ENCODE data around the gene LRRK2.
A peak's percentile ranks its signal among the peaks of the same experiment; 100 is the strongest.

Gene LRRK2

DNA sequence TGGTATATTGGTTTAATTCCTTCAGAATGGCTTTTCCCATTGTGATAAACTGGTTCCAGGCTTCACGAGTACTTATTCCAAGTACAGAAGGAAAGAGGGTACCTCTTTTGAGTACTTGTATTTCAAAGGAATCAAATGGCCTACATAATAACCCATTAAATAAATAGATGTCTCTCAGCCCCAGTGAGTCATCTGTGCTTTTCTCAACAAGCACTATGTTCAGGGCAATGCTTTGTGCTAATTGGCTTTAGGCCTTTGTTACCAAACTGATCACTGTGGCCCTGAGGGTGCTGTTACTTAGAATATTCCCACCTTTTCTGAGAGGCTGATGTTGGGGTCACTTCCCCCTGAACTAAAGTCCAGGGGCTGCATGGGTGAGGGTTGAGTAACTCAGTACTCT, 107.1 kb downstream of the LRRK2 start:
- Histone ChIP-seq H3K9me3 (ENCODE audit: insufficient read depth, low read length, severe bottlenecking) (no peaks in the 10 kb centered on the region), H3K27me3 (ENCODE audit: insufficient read depth, low read length, poor library complexity) (no peaks in the 10 kb centered on the region), H3K4me3 (ENCODE audit: low read depth in 1 of 2, low read length in 2 of 2) (no peak overlapping the region), H3K79me2 (ENCODE audit: insufficient read depth, low read length) (no peaks in the 10 kb centered on the region), H3K27ac (ENCODE audit: low read length) (no peak overlapping the region), H4K20me1 (ENCODE audit: insufficient read depth, low read length) (no peaks in the 10 kb centered on the region), H3K9ac (ENCODE audit: low read depth, low read length) (no peak overlapping the region), H3K36me3 (ENCODE audit: insufficient read depth, low read length) (no peaks in the 10 kb centered on the region), H2AFZ (ENCODE audit: low read depth, low read length) (no peak overlapping the region), H3K4me1 (ENCODE audit: insufficient read depth, low read length) (no peaks in the 10 kb centered on the region), H3K4me2 (ENCODE audit: insufficient read depth, low read length) (no peak overlapping the region)
- TF ChIP-seq EZH2 (IDR thresholded peaks at IDR 0.05; ENCODE audit: borderline replicate concordance, low read depth, low read length, severe bottlenecking) (no peak), CTCF (IDR thresholded peaks at IDR 0.05; ENCODE audit: borderline replicate concordance, extremely low read depth, low read length, poor library complexity, severe bottlenecking) (no peak)
- ATAC-seq (ENCODE audit: insufficient read depth, low read depth) (no peak), DNase-seq (no peak)

DNA sequence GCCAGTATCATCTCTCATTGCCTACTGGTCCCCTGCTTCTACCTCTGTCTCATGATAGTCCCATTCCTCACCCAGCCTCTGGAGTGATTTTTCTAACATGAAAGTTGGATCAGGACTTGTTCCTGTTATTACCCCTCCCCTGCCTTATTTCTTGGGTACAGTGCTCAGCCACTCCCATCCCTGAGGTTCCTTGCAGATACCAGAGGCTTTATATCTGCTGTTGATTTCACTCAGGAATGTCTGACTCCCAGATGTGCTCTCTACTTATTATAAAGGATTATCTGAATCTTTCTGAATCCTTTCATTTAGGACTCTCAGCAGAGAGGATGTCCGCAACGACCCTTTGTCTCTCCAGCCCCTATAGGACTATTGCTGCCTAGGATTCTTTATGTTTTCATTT, 111.2 kb downstream of the LRRK2 start:
- no peak for ATAC-seq (ENCODE audit: insufficient read depth, low read depth)
- no peak overlapping the region for H3K4me3 ChIP-seq (ENCODE audit: low read depth in 1 of 2, low read length in 2 of 2)
- H3K27ac ChIP-seq (ENCODE audit: low read length): no peak overlapping the region
- no peak for DNase-seq
- H3K9ac ChIP-seq (ENCODE audit: low read depth, low read length): no peak overlapping the region
- TF ChIP-seq EZH2 (IDR thresholded peaks at IDR 0.05; ENCODE audit: borderline replicate concordance, low read depth, low read length, severe bottlenecking): no peak
- no peak for TF ChIP-seq CTCF (IDR thresholded peaks at IDR 0.05; ENCODE audit: borderline replicate concordance, extremely low read depth, low read length, poor library complexity, severe bottlenecking)
- H4K20me1 ChIP-seq (ENCODE audit: insufficient read depth, low read length): no peaks in the 10 kb centered on the region
- no peaks in the 10 kb centered on the region for H3K27me3 ChIP-seq (ENCODE audit: insufficient read depth, low read length, poor library complexity)
- H3K4me2 ChIP-seq (ENCODE audit: insufficient read depth, low read length): no peak overlapping the region
- H3K4me1 ChIP-seq (ENCODE audit: insufficient read depth, low read length): no peaks in the 10 kb centered on the region
- no peaks in the 10 kb centered on the region for H3K9me3 ChIP-seq (ENCODE audit: insufficient read depth, low read length, severe bottlenecking)
- no peaks in the 10 kb centered on the region for H3K36me3 ChIP-seq (ENCODE audit: insufficient read depth, low read length)
- H3K79me2 ChIP-seq (ENCODE audit: insufficient read depth, low read length): no peaks in the 10 kb centered on the region
- H2AFZ ChIP-seq (ENCODE audit: low read depth, low read length): no peak overlapping the region

GRCh38 chr12:40336573-40337199, 111.9 kb downstream of the LRRK2 start:
- H3K4me3 ChIP-seq (ENCODE audit: low read depth in 1 of 2, low read length in 2 of 2): no peak overlapping the region
- no peak for DNase-seq
- no peak overlapping the region for H3K9ac ChIP-seq (ENCODE audit: low read depth, low read length)
- TF ChIP-seq EZH2 (IDR thresholded peaks at IDR 0.05; ENCODE audit: borderline replicate concordance, low read depth, low read length, severe bottlenecking): no peak
- TF ChIP-seq CTCF (IDR thresholded peaks at IDR 0.05; ENCODE audit: borderline replicate concordance, extremely low read depth, low read length, poor library complexity, severe bottlenecking): peak; percentile 27
- H3K27me3 ChIP-seq (ENCODE audit: insufficient read depth, low read length, poor library complexity): no peaks in the 10 kb centered on the region
- H3K79me2 ChIP-seq (ENCODE audit: insufficient read depth, low read length): no peaks in the 10 kb centered on the region
- no peaks in the 10 kb centered on the region for H3K4me1 ChIP-seq (ENCODE audit: insufficient read depth, low read length)
- no peaks in the 10 kb centered on the region for H3K36me3 ChIP-seq (ENCODE audit: insufficient read depth, low read length)
- H3K9me3 ChIP-seq (ENCODE audit: insufficient read depth, low read length, severe bottlenecking): no peaks in the 10 kb centered on the region
- no peaks in the 10 kb centered on the region for H4K20me1 ChIP-seq (ENCODE audit: insufficient read depth, low read length)
- H3K4me2 ChIP-seq (ENCODE audit: insufficient read depth, low read length): no peak overlapping the region
- H2AFZ ChIP-seq (ENCODE audit: low read depth, low read length): no peak overlapping the region
- H3K27ac ChIP-seq (ENCODE audit: low read length): no peak overlapping the region
- ATAC-seq (ENCODE audit: insufficient read depth, low read depth): no peak
